GM15510 (cell line): ENCODE data around the gene JOSD1.

Experiments
- POLR2A ChIP-seq: IDR thresholded peaks from 3 replicates; pipeline ENCODE4 v1.6.1; 2011; ENCODE audit warnings: borderline replicate concordance; ENCODE audit not compliant: insufficient read length; ENCODE audit errors: extremely low read depth

The JOSD1 gene

DNA sequence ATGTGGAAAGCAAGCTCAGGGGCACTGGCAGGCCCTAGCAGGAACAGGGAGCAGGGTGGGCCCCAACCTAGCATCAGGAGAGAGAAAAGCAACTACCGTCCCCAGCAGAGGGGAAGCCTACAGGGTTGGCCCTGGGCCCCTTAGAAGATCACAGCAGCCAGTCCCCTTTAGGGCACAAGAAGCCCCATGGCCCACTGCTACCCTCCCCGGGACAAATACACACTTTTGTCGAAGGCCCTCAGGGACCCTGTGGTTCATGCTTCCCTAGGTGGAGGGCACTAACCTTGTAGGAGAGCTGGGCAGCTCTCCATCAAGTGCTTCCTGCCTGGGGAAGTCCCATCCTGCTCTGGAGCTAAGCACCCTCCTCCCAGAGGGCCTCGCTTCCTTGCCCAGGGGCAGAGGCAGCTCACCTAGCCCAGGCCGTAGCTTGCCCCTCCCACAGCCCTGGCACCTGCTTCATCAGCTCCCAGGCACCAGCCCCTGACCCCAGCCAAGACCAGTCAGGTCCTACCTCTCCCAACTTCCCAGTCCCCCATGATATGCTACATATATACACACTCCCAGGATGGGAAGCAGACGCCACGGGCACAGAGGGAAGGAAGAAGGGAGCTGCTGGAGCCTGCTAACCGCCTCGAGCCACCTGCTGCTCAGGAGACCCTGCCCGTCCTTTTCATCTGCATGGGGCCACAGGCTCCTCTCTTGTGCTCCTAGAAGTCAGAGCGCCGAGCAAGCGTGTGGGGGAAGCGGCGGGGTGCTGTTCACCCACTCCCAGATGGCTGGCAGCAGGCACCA, 34.9 kb upstream of the JOSD1 start:
- TF ChIP-seq POLR2A: peak; percentile 13

DNA sequence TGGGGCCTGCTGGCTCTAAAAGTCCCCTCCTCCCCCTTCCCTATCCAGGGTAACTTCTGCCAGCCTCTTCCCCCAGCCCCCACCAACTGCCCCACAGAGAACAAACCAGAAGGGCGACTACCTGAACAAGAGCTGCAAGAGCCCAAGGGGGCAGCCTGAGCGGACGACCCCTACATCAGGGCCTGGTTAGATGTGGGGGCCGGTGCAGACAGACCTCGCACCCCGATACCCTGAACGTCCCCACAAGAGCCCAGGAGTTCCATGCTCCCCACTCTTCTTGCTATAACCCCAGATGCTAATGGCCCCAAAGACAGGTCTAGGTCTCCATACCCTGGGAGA, 34.4 kb upstream of the JOSD1 start:
- TF ChIP-seq POLR2A: no peak

DNA sequence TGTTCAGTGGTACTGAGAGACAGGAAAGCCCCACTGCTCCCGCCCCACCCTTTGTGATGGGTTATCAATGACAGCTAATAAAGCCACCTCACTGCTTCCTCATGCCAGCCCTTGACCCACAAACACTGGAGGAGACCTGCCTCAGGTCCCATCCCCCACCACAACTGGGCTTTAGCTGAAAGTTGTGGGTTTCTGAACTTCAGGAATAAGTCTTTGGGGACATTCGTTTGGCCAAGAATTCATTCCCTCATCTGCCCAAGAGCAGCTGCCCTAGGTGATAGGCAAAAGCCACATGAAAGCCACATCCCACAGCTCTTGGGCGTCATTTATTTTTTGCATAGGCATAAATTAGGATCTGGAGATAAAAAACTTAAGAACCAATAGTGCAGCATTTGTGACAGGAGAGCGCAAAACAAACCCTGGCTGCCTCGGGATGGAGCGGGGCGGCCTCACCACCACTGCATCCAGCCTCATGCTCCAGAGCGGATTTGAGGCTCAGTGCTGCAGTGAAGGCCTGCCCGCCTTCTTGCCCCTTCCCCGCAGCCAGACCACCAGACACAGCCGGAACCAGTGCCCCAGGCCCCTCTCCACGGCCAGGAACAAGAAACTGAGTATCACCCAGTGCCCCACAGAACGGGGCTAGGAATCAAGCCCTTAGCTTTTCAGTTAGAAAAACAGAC, 33.8 kb upstream of the JOSD1 start:
- no peak for TF ChIP-seq POLR2A

DNA sequence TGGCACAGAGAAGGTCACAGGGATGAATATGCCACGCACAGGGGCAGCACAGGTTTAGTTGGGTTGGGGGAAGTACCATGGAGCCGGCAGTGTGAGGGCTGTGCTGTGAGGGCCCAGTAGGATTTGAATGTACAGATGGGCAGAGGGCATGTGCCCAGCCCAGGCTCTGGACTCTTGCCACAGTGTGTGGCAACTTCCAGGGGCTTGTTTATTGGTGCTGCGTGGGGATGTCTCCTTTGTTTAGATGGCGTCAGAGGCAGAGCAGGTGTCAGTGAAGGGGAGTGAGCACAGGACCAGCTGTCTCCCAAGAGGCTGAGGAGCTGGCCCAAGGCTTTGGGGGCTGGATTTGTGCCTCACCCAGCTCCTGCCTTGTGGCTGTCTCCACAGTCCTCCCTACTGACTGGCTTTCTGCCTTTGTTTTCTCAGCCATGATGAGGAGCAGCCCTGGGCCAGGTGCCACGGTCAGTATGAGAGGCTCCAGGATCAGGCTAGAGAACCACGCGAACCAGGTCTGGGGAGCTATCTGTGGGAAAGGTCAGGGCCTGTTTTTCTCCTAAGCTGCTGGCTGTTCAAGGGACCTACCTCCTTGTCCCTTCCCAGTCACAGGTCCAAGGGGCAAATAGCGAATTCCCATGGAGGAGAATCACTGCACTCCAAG, 33.1 kb upstream of the JOSD1 start:
- no peak for TF ChIP-seq POLR2A

DNA sequence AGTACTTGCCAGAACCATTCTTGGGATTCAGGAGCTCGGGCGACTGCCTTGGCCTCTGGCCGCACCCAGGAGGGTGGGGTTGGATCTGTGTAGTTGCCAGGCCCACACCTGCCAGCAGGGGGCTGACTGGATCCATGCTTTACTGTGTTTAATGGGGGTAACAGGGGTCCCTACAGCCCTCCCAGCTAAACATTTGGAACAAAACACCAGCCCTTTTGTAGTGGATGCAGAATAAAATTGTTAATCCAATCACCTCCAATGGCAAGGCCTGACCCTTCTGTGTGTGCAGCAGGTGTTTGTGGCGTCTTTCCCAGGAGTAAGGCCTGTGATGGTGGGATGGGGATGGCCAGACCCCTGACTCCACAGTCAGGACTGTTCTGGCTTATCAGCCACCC, 32.6 kb upstream of the JOSD1 start:
- TF ChIP-seq POLR2A: no peak

DNA sequence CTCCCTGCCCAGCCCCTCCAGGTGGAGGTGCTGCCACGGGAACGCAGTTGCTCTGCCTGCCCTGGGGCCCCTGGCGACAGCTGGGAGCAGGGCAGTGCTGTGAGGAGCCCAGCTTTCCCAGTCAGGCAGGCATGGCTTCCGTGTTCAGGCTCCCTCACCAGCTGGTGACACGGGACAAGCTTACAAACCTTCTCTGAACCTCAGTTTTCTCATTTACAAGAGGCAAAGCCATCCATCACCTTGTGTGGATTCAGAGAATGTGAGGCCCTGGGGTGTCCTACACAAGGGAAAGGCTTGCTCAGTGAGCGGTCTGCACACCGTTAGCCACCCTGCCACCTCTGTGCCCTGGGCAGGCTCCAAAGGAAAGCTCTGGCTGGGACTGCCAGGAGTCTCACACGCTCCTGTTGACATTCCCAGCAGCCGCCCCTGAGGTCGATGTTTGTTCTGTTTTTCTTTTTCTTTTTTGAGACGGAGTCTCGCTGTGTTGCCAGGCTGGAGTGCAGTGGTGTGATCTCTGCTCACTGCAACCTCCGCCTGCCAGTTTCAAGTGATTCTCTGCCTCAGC, 31.6 kb upstream of the JOSD1 start:
- no peak for TF ChIP-seq POLR2A

DNA sequence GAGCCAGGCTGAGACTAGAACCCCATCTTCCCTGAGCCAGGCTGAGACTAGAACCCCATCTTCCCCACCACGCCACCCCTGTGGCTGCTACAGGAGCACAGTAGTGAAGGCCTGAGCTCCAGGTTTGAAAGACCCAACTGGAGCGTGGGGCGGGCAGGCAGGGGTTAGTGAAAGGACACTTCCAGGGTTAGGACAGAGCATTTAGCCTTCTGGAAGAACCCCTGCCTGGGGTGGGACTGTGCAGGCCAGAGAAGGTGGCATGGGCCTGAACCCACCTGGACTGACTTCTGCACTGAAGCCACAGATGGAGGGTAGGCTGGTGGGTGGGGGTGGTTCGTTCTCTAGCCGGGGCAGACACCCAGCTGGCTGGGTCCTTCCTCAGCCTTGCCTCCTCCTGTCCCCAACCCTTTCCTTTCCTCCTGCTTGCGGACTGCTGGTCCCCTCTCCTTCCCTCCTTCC, 31.0 kb upstream of the JOSD1 start:
- TF ChIP-seq POLR2A: no peak

DNA sequence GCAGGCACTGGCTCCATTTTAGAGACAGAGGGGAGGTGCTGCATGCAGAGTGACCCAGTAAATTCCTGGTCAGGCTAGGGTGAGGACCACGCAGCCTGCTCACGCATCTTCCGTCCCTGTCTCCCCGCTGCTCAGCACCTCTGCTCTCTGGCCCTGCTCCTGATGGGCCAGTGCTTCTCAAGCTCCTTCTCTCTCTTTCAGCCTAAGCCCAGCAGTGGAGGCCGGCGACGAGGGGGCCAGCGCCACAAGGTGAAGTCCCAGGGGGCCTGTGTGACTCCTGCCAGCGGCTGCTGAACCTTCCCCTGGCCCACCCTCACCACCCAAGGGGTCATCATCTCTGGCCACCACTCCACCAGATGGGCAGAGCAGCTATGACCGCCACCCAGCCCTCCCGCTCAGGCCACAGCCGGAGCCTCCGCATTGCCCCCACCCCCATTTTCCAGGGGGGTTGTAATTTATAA, 29.7 kb upstream of the JOSD1 start:
- peak; percentile 10 for TF ChIP-seq POLR2A

- no peak for TF ChIP-seq POLR2A
Measured at GRCh38 chr22:38729946-38730345, 29.2 kb upstream of the JOSD1 start.

DNA sequence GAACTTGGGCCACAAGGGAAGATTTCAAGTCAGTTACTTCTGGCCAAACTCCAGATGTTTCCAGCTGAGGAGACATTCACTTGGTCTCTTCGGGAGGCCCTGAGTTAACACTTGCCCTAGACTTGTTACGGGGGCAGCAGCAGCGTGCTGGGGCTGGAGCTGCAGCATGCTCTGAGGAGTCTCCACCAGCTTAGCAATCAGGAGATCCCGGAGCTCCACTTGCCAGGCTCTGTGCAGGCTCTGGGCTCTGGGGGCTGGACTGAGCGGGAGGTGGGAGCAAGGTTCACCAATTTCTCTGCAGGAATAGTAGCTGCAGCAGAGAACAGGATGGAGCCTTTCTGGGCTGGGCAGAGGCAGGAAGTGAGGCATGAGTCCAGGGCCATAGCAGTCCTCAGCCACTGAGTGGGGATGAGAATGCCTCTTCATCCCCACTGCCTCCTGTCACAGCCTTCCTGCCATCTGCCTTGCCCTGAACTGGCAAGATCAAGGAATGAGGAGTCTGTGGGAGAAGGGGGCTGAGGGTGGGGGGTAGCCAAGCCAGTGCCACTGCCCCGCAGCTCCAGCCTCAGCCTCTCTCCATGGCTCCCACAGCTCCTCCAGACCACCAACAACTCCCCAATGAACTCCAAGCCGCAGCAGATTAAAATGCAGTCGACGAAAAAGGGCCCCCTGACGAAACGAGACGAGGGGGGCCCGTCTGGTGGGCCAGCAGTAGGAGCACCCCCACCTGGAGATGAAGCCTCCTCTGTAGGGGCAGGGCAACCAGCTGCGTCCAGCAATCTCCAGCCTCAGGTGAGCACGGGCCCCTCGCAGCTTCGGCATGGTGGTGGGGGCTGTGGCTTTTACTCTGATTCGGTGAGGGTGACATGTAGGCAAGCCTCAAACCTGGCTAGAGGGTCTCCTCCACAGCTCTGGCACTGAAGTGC, 28.4 kb upstream of the JOSD1 start:
- no peak for TF ChIP-seq POLR2A

DNA sequence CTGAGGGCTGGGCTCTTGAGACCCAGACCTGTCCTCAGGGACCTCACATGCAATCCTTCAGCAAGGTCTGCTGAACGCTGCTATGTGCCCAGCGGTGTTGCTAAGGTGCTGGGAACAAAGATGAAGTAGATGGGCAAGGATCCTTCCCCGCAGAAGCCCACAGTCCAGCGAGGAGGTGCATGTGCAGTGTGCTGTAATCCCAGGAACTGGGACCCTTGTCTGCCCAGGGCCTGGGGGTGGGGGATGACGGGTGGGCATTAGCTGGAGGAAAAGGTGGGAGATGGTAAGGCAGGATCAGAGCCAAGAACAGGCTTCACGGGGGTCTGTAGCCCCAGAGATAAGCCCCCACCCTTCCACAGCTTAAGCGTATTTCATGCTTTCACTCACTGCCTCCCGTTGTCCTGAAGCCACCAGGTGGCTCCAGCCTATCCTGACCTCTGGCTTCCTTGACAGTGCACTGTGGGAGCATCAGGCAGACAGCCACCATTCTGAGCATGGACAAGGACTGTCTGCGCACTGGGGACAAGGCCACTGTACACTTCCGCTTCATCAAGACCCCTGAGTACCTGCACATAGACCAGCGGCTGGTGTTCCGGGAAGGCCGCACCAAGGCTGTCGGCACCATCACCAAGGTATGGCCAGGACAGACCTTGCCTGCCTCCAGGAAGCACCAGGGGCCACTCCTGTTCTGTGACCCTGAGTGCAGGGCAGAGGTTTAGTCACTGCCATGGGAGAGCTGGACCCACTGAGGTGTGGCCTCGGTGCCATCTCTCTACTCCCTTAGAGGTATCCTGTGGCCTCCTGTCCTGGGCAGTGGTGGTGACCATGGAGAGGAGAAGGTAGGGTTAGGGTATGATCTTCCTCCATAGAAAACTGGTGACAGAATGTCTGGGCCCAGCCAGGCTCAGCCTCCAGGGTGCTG, 27.0 kb upstream of the JOSD1 start:
- no peak for TF ChIP-seq POLR2A

DNA sequence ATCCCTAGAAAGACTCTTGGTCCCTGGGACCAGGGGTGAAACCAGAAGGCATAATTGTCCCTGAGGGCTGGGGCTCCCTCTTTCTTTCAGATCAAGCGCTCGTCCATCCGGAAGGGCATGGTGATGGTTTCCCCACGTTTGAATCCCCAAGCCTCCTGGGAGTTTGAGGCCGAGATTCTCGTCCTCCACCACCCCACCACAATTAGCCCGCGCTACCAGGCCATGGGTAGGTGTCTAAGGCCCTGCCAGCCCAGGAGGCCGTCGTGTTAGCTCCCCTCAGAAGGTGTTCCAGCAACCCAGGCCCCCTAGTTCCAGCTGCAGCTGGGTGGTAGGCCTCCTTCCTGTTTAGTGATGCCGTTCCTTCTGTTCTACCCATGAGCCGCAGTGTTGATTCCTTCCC, 26.4 kb upstream of the JOSD1 start:
- no peak for TF ChIP-seq POLR2A
